ENCODE results near the gene HDAC7. TPM values are rescaled to one million over a fixed set of nuclear protein-coding genes. Genes with fewer than 3 reads are reported as not detected.

HDAC7 gene
- total and polyA plus RNA-seq, 2 of the 13 experiments (the other 11 are each of a cell fraction or from before 2014, with no cell fraction given), result 4.6 to 10.8 TPM

- H3K9ac ChIP-seq (ENCODE audit: insufficient read depth, low read depth, low read length), result no peak overlapping the region
- no peaks in the 10 kb centered on the region for H3K9me3 ChIP-seq (ENCODE audit: low read length)
- no peak overlapping the region for H3K4me3 ChIP-seq (replicated peaks in 1 of 3; ENCODE audit: insufficient read depth in 1 of 3, low read depth in 2 of 3, low read length in 3 of 3)
- H4K20me1 ChIP-seq (ENCODE audit: insufficient read depth, low read length), result no peaks in the 10 kb centered on the region
- FAIRE-seq (no peak), ATAC-seq (no peak), DNase-seq (ENCODE audit: low spot score) (no peak)
- H3K36me3 ChIP-seq (replicated peaks in 1 of 2; ENCODE audit: control insufficient read depth in 1 of 2, insufficient read depth in 2 of 2, low read length in 2 of 2), result no peaks in the 10 kb centered on the region; a peak in 1 of 5 replicates
- no TSS peak for BruUV-seq (replicated peaks)
- H3K4me1 ChIP-seq (ENCODE audit: insufficient read depth, low read length), result no peaks in the 10 kb centered on the region
- no peak for TF ChIP-seq ZNF619 (CRISPR knock-in tag; IDR thresholded peaks at IDR 0.05)
- no peak for TF ChIP-seq SPEN (CRISPR knock-in tag; IDR thresholded peaks at IDR 0.05; ENCODE audit: low read depth)
- TF ChIP-seq CENPT (CRISPR knock-in tag; IDR thresholded peaks at IDR 0.05; ENCODE audit: low read depth), result no peak
- TF ChIP-seq POLR2AphosphoS2 (IDR thresholded peaks at IDR 0.05; ENCODE audit: low read depth, low read length), result no peak
- TF ChIP-seq TGIF2 (CRISPR knock-in tag; IDR thresholded peaks at IDR 0.05), result no peak
- no peak for TF ChIP-seq SNRNP70 (IDR thresholded peaks at IDR 0.05; ENCODE audit: low read depth, low read length)
- H3K4me2 ChIP-seq (ENCODE audit: low read depth, low read length), result no peak overlapping the region
- CTCF ChIA-PET (ENCODE audit: low intra/inter-chr PET ratio, low total read pairs), result no interaction called here
- intact Hi-C loops (cut with micrococcal nuclease; ENCODE audit: unreplicated experiment), result no loop called here
- WGBS (ENCODE audit: low lambda C conversion rate), result 91% methylated on average over 7 of the region's 9 CpGs
- POLR2A ChIA-PET, result interaction anchor here (1.1 kb wide), 2 partner anchors 10 to 13 kb away, joined by 4 read pairs; no protein-coding TSS in a partner anchor
- no peak overlapping the region for H2AFZ ChIP-seq (ENCODE audit: low read length)
- peaks cover 1% of the 10 kb centered on the region for H3K79me2 ChIP-seq (ENCODE audit: insufficient read depth, low read length)
- no peaks in the 10 kb centered on the region for H3K27me3 ChIP-seq (ENCODE audit: control insufficient read depth in 1 of 2, insufficient read depth in 2 of 2, low read length in 2 of 2)
- no peak overlapping the region for H3K27ac ChIP-seq (ENCODE audit: extremely low read length, insufficient read depth, low read length)
- in situ Hi-C loops (cut with HindIII; ENCODE audit: extremely low pct_ligation_motif_present, low pct_unique_long_range_greater_than_20kb), result no loop called here
Observed at GRCh38 chr12:47808050-47808449, 11.7 kb downstream of the HDAC7 start.

- H3K9me3 ChIP-seq (ENCODE audit: low read length), result no peaks in the 10 kb centered on the region
- H3K27ac ChIP-seq (ENCODE audit: extremely low read length, insufficient read depth, low read length), result no peak overlapping the region
- no peak overlapping the region for H3K4me3 ChIP-seq (replicated peaks in 1 of 3; ENCODE audit: insufficient read depth in 1 of 3, low read depth in 2 of 3, low read length in 3 of 3)
- H3K79me2 ChIP-seq (ENCODE audit: insufficient read depth, low read length), result peaks cover under 1% of the 10 kb centered on the region
- in situ Hi-C loops (cut with HindIII; ENCODE audit: extremely low pct_ligation_motif_present, low pct_unique_long_range_greater_than_20kb), result no loop called here
- 83% methylated on average over 5 of the region's 5 CpGs for WGBS (ENCODE audit: low lambda C conversion rate)
- H4K20me1 ChIP-seq (ENCODE audit: insufficient read depth, low read length), result no peaks in the 10 kb centered on the region
- DNase-seq (ENCODE audit: low spot score), result no peak
- no peak overlapping the region for H3K4me2 ChIP-seq (ENCODE audit: low read depth, low read length)
- POLR2A ChIA-PET, result interaction anchor here (0.6 to 1.1 kb wide), 2 partner anchors 14 to 83 kb away, joined by 3 to 4 read pairs; no protein-coding TSS in a partner anchor
- BruUV-seq (replicated peaks), result no TSS peak
- H3K4me1 ChIP-seq (ENCODE audit: insufficient read depth, low read length), result no peaks in the 10 kb centered on the region
- no peak for FAIRE-seq
- intact Hi-C loops (cut with micrococcal nuclease; ENCODE audit: unreplicated experiment), result no loop called here
- H3K27me3 ChIP-seq (ENCODE audit: control insufficient read depth in 1 of 2, insufficient read depth in 2 of 2, low read length in 2 of 2), result no peaks in the 10 kb centered on the region
- TF ChIP-seq MEF2D (CRISPR knock-in tag; IDR thresholded peaks at IDR 0.05), result no peak
- no peak for TF ChIP-seq TRIM24 (CRISPR knock-in tag; IDR thresholded peaks at IDR 0.05)
- no peak for TF ChIP-seq GRHL1 (CRISPR knock-in tag; conservative IDR thresholded peaks at IDR 0.05)
- no peak for TF ChIP-seq NR1H2 (CRISPR knock-in tag; IDR thresholded peaks at IDR 0.05; ENCODE audit: borderline replicate concordance, low read depth)
- TF ChIP-seq MXD1 (CRISPR knock-in tag; IDR thresholded peaks at IDR 0.05), result no peak
- no peak overlapping the region for H3K9ac ChIP-seq (ENCODE audit: insufficient read depth, low read depth, low read length)
- no peaks in the 10 kb centered on the region; a peak in 1 of 5 replicates for H3K36me3 ChIP-seq (replicated peaks in 1 of 2; ENCODE audit: control insufficient read depth in 1 of 2, insufficient read depth in 2 of 2, low read length in 2 of 2)
- no peak overlapping the region for H2AFZ ChIP-seq (ENCODE audit: low read length)
- no peak for ATAC-seq
- CTCF ChIA-PET (ENCODE audit: low intra/inter-chr PET ratio, low total read pairs), result no interaction called here
Observed at GRCh38 chr12:47807338-47807737, 12.4 kb downstream of the HDAC7 start.

Data from HepG2 (cell line).